Right atrium auricular region (tissue), 2 donors: ENCODE results near the gene RPL12. TPM values are rescaled to one million over a fixed set of nuclear protein-coding genes. Genes with fewer than 3 reads are reported as not detected.

Source experiments
- DNase-seq: peaks from one replicate; pipeline ENCODE4 v3.0.0-alpha.2; 2019; ENCODE audit warnings: low spot score
- H3K27ac ChIP-seq, 2 donors: fragments of 200-600 bp; sonication (generic); 1 replicate in 1 of 2; 2 replicates in 1 of 2; pipeline ENCODE4 v1.5.1; 2016 to 2019
- H3K27me3 ChIP-seq, 2 donors: fragments of 200-600 bp; sonication (generic); one replicate each; pipeline versions ENCODE4 v1.5.1 to v1.6.0; 2017 to 2019
- H3K36me3 ChIP-seq: fragments of 200-600 bp; sonication (generic); one replicate; pipeline ENCODE4 v1.5.1; 2016
- H3K4me1 ChIP-seq, 2 donors: fragments of 200-600 bp; sonication (generic); one replicate each; pipeline versions ENCODE4 v1.5.1 to v1.6.0; 2017 to 2019
- H3K4me3 ChIP-seq, 2 donors: fragments of 200-600 bp; sonication (generic); 1 replicate in 1 of 2; 2 replicates in 1 of 2; pipeline ENCODE4 v1.5.1; 2017 to 2019; ENCODE audit warnings: mild to moderate bottlenecking in 1 of 2, moderate library complexity in 1 of 2
- H3K9me3 ChIP-seq, 2 donors: fragments of 200-600 bp; sonication (generic); one replicate each; pipeline ENCODE4 v1.5.1; 2019
- total RNA-seq, 2 donors: library from RNA; depleted of rRNA; stranded (reverse); fragments of >200 nt; gene quantifications; one replicate each; pipeline ENCODE4 v1.1.0, GENCODE V29; 2016
- TF ChIP-seq, protein P1 (sequence below), 2 donors: fragments of 200-600 bp; sonication (generic); IDR thresholded peaks; one replicate each; pipeline ENCODE4 v1.5.1; 2019; ENCODE audit warnings: antibody characterized with exemption in 2 of 2

The RPL12 gene
- total RNA-seq, 2 donors from 2014 or later: 623 to 1,266 TPM

GRCh38 chr9:127399736-127400269, 51.4 kb downstream of the RPL12 start:
- DNase-seq: no peak
- peaks cover 0 to 22% of the 10 kb centered on the region in 2 donors for H3K4me1 ChIP-seq
- no peak overlapping the region for H3K4me3 ChIP-seq
- H3K9me3 ChIP-seq: no peaks in the 10 kb centered on the region
- H3K36me3 ChIP-seq: peaks cover 11% of the 10 kb centered on the region
- H3K27ac ChIP-seq: no peak overlapping the region
- H3K27me3 ChIP-seq: no peaks in the 10 kb centered on the region
- TF ChIP-seq, protein P1, sequence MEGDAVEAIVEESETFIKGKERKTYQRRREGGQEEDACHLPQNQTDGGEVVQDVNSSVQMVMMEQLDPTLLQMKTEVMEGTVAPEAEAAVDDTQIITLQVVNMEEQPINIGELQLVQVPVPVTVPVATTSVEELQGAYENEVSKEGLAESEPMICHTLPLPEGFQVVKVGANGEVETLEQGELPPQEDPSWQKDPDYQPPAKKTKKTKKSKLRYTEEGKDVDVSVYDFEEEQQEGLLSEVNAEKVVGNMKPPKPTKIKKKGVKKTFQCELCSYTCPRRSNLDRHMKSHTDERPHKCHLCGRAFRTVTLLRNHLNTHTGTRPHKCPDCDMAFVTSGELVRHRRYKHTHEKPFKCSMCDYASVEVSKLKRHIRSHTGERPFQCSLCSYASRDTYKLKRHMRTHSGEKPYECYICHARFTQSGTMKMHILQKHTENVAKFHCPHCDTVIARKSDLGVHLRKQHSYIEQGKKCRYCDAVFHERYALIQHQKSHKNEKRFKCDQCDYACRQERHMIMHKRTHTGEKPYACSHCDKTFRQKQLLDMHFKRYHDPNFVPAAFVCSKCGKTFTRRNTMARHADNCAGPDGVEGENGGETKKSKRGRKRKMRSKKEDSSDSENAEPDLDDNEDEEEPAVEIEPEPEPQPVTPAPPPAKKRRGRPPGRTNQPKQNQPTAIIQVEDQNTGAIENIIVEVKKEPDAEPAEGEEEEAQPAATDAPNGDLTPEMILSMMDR (IDR thresholded peaks at IDR 0.05): no peak

DNA sequence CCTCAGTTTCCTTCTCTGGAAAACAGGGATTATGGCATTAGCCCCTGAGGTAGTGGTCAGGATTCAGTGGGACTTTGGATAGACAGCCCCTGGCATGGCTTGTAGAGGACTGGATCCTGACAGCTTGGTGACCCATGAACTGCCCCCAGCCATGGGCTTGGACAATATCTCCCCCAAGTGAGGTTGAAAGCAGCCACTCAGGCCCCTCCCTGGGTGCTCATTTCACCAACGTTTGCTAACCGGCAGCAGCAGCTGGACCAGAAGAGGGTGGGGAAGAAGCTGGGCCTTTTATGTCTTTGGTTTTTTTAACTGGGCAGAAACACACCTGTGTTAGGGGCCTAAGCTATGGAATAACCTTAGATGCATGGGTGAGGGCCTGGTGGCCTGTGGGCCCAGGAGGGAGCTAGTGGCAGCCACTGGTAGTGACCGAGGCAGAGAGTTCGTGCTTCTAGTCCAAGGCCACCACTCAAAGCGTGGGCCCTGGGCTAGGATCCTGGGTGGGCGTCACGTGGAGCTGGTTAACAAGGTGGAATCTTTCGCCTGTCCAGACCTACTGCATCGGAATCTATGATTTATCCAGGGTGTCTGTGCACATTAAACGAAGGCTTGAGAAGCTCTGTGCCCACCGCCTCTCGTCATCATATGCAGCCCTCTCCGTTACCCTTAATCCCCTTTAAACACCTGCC, 52.3 kb downstream of the RPL12 start:
- Histone ChIP-seq H3K27ac (no peak overlapping the region), H3K4me3 (no peak overlapping the region), H3K36me3 (peaks cover 5% of the 10 kb centered on the region), H3K9me3 (no peaks in the 10 kb centered on the region), H3K27me3 (no peaks in the 10 kb centered on the region), H3K4me1 (peaks cover 0 to 22% of the 10 kb centered on the region in 2 donors)
- no peak for DNase-seq
- TF ChIP-seq, protein P1 (IDR thresholded peaks at IDR 0.05): no peak

GRCh38 chr9:127398275-127398647, 52.9 kb downstream of the RPL12 start:
- Histone ChIP-seq H3K4me1 (peaks cover 0 to 22% of the 10 kb centered on the region in 2 donors), H3K36me3 (no peaks in the 10 kb centered on the region), H3K27me3 (no peaks in the 10 kb centered on the region), H3K9me3 (no peaks in the 10 kb centered on the region), H3K27ac (no peak overlapping the region), H3K4me3 (peak overlapping the region; percentile 66 to 96)
- TF ChIP-seq, protein P1 (IDR thresholded peaks at IDR 0.05): no peak
- no peak for DNase-seq

Other genes starting within 250 kb of the RPL12 start
- gene GARNL3, start 186.6 kb downstream of the RPL12 start, total RNA-seq: 10 to 100 TPM in 1 of 2 donors, 1 to 10 TPM in 1; 8.9 to 17.7 TPM
- 10 to 100 TPM; 19.2 to 19.8 TPM for gene SLC2A8, start 54.2 kb downstream of the RPL12 start, total RNA-seq
- 1 to 10 TPM; 5.7 TPM for gene ZNF79, start 27.0 kb downstream of the RPL12 start, total RNA-seq
- gene LRSAM1, start 104 bp upstream of the RPL12 start, total RNA-seq: 10 to 100 TPM; 12.0 to 23.1 TPM
- 10 to 100 TPM; 44.9 to 72.8 TPM for gene STXBP1, start 160.9 kb upstream of the RPL12 start, total RNA-seq